ENCODE results near the gene RBBP5.

RBBP5 gene

DNA sequence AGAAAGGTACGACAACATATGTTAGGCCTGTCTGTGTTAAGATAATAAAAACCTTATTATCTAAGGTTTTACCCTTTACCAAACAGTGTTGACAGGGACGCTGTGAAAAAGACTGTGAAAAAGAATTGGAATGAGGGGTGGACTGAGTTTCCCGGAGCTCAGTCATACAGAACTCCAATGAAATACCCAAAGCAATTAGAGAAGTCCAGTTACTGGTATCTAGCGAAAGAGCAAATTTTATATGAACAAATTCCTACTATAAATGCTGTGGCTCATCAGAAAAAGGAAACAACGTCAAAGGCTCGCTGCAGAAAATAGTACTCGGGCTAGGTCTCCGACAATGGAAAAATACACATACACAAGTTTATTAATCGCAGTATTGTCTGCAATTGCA, 708 bp upstream of the RBBP5 start:
- in situ Hi-C loops (cut with HindIII; ENCODE audit: low pct_unique_long_range_greater_than_20kb, low sequenced_read_pairs): no loop called here
- no peak for DNase-seq (ENCODE audit: low read depth in 1 of 2, low spot score in 1 of 2)
- no peak for TF ChIP-seq JUND (IDR thresholded peaks at IDR 0.05; ENCODE audit: low read depth)

GRCh38 chr1:205118752-205119151, 3.0 kb downstream of the RBBP5 start:
- in situ Hi-C loops (cut with HindIII; ENCODE audit: low pct_unique_long_range_greater_than_20kb, low sequenced_read_pairs): no loop called here
- no peak for DNase-seq (ENCODE audit: low read depth in 1 of 2, low spot score in 1 of 2)

GRCh38 chr1:205111354-205111753, 10.4 kb downstream of the RBBP5 start:
- TF ChIP-seq JUND (IDR thresholded peaks at IDR 0.05; ENCODE audit: low read depth): no peak
- DNase-seq (ENCODE audit: low read depth in 1 of 2, low spot score in 1 of 2): no peak
- in situ Hi-C loops (cut with HindIII; ENCODE audit: low pct_unique_long_range_greater_than_20kb, low sequenced_read_pairs): no loop called here

More at GRCh38 chr1:205118752-205119151, 3.0 kb downstream of the RBBP5 start:
- no peak for TF ChIP-seq JUND (IDR thresholded peaks at IDR 0.05; ENCODE audit: low read depth)

DNA sequence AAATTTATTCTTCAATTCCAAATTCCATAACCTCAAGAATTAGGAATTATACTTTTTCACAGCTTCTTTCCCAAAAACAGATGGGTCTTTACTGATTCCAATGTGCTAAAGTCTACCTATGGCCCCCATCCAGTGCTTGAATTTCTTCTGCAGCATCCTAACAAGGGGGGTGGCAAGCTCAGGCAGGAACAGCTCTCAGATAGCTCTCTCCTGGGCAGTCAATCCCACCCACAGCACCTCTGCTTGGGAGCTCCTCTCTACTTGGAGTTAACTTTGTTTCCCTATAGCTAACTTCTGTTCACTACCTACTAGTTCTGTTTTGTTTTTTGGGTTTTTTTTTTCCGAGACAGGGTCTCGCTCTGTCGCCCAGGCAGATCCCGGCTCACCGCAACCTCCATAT, 12.1 kb downstream of the RBBP5 start:
- in situ Hi-C loops (cut with HindIII; ENCODE audit: low pct_unique_long_range_greater_than_20kb, low sequenced_read_pairs): no loop called here
- no peak for TF ChIP-seq JUND (IDR thresholded peaks at IDR 0.05; ENCODE audit: low read depth)
- no peak for DNase-seq (ENCODE audit: low read depth in 1 of 2, low spot score in 1 of 2)

GRCh38 chr1:205109269-205109668, 12.5 kb downstream of the RBBP5 start:
- DNase-seq (ENCODE audit: low read depth in 1 of 2, low spot score in 1 of 2): no peak
- TF ChIP-seq JUND (IDR thresholded peaks at IDR 0.05; ENCODE audit: low read depth): no peak
- in situ Hi-C loops (cut with HindIII; ENCODE audit: low pct_unique_long_range_greater_than_20kb, low sequenced_read_pairs): no loop called here

DNA sequence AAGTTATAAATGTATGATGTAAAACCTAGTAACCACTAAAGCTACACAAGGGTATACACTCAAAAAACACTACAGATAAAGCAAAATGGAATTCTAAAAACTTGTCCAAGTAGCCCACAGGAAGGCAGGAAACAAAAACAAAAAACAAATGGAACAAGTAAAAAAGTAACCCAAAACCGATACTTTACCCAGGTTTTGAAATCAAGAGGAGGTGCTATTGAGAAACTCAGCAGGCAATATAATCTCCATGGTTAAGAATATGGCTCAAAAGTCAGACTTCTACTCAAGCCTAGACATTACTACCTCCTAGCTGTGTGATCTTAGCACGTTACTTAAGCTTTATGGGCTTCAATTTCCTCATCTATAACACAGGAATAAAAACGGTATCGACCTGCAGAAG, 13.3 kb downstream of the RBBP5 start:
- in situ Hi-C loops (cut with HindIII; ENCODE audit: low pct_unique_long_range_greater_than_20kb, low sequenced_read_pairs): no loop called here
- TF ChIP-seq JUND (IDR thresholded peaks at IDR 0.05; ENCODE audit: low read depth): no peak

DNA sequence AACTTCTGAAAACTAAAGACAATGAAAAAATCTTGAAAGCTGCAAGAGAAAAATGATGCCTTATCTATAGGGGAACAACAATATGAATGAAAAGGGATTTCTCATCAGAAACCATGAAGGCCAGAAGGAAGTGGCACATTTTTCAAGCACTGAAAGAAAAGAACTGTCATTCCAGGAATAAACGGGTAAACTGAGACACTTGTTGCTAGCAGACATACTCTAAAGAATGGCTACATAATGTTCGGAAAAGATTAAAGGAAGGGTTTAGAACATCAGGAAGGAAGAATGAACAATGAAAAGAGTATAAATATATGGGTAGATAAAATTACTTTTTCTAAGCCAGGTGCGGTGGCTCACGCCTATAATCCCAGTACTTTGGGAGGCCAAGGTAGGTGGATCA, 14.5 kb downstream of the RBBP5 start:
- TF ChIP-seq JUND (IDR thresholded peaks at IDR 0.05; ENCODE audit: low read depth): no peak
- in situ Hi-C loops (cut with HindIII; ENCODE audit: low pct_unique_long_range_greater_than_20kb, low sequenced_read_pairs): no loop called here
- DNase-seq (ENCODE audit: low read depth in 1 of 2, low spot score in 1 of 2): no peak

More for the DNA sequence above, 13.3 kb downstream of the RBBP5 start:
- no peak for DNase-seq (ENCODE audit: low read depth in 1 of 2, low spot score in 1 of 2)

- TF ChIP-seq JUND (IDR thresholded peaks at IDR 0.05; ENCODE audit: low read depth): no peak
- DNase-seq (ENCODE audit: low read depth in 1 of 2, low spot score in 1 of 2): no peak
- in situ Hi-C loops (cut with HindIII; ENCODE audit: low pct_unique_long_range_greater_than_20kb, low sequenced_read_pairs): no loop called here
These were observed 19.4 kb downstream of the RBBP5 start for GRCh38 chr1:205102404-205102803.

DNA sequence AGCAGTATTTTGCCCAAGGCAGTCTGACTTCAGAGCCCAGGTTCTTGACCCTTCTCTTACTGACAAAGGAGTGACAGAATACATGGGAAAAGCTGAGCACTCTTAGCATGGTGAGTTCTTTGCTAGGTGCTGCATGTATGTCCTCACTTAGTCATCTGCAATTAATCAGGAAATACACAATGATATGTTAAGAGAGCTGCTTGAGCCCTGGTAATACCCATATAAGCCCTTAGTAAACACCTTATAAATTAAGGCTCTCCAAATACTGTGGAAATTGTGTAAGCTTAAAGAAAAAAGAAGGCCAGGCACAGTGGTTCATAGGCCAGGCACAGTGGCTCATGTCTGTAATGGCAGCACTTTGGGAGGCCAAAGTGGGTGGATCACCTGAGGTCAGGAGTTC, 23.5 kb downstream of the RBBP5 start:
- no peak for TF ChIP-seq JUND (IDR thresholded peaks at IDR 0.05; ENCODE audit: low read depth)
- in situ Hi-C loops (cut with HindIII; ENCODE audit: low pct_unique_long_range_greater_than_20kb, low sequenced_read_pairs): no loop called here
- no peak for DNase-seq (ENCODE audit: low read depth in 1 of 2, low spot score in 1 of 2)

GRCh38 chr1:205095422-205095821, 26.4 kb downstream of the RBBP5 start:
- in situ Hi-C loops (cut with HindIII; ENCODE audit: low pct_unique_long_range_greater_than_20kb, low sequenced_read_pairs): no loop called here
- no peak for DNase-seq (ENCODE audit: low read depth in 1 of 2, low spot score in 1 of 2)
- no peak for TF ChIP-seq JUND (IDR thresholded peaks at IDR 0.05; ENCODE audit: low read depth)

DNA sequence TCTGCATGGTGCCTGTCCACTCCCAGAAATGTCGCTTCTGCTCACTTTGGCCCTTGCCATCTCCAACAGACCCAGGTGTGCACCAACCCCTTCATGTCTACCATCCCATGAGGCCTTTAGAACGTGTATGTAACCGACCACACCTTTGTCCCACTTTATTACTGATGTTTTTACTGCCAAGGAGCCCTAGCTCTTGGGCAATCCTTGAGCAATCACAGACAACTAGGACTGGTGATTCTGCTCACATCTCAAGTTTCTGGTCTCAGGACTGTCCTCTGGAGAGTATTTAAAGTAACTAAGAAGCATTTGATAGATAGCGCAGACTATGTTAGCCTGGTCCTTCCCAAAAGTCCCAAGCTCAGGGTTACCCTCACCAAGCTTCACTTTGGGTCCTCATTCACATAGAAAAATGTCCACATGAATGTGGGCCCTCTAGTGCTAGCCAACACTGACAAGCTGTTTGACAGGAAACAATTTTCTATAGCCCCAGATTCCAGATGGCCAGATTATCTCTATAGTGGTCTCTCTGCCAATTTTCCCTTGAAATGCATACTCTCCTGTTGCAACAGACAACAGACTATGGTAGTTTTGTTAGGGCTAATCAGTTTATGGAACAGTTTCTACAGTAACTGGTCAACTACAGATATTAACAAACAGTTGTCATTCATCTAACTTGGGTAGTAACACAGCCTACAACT, 30.6 kb downstream of the RBBP5 start:
- no peak for TF ChIP-seq JUND (IDR thresholded peaks at IDR 0.05; ENCODE audit: low read depth)
- in situ Hi-C loops (cut with HindIII; ENCODE audit: low pct_unique_long_range_greater_than_20kb, low sequenced_read_pairs): no loop called here
- no peak for DNase-seq (ENCODE audit: low read depth in 1 of 2, low spot score in 1 of 2)

- DNase-seq (ENCODE audit: low read depth in 1 of 2, low spot score in 1 of 2): no peak
- no peak for TF ChIP-seq JUND (IDR thresholded peaks at IDR 0.05; ENCODE audit: low read depth)
- in situ Hi-C loops (cut with HindIII; ENCODE audit: low pct_unique_long_range_greater_than_20kb, low sequenced_read_pairs): no loop called here
These were observed 33.4 kb downstream of the RBBP5 start for GRCh38 chr1:205088341-205088740.

DNA sequence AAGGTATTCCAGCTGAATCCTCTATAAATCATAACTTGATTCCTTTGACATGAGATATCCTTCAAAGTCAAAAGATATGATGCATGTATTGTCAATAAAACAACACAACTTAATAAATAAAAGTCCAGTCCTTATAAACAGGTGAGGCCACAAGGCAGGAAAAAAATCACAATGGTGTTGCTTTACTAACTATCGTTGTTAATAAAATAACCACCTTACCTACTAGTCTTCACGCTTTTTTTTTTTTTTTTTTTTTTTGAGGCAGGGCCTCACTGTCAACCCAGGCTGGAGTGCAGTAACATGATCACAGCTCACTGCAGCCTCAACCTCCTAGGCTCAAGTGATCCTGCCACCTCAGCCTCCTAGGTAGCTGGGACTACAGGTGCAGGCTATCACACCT, 37.4 kb downstream of the RBBP5 start, which contains the start of gene TMEM81:
Gene TMEM81 (minus strand): TSS at position 101 of the 400 bp plus-strand sequence. CDS start 140 bp downstream, outside the sequence.
- in situ Hi-C loops (cut with HindIII; ENCODE audit: low pct_unique_long_range_greater_than_20kb, low sequenced_read_pairs): no loop called here
- DNase-seq (ENCODE audit: low read depth in 1 of 2, low spot score in 1 of 2): no peak
- TF ChIP-seq JUND (IDR thresholded peaks at IDR 0.05; ENCODE audit: low read depth): no peak

- DNase-seq (ENCODE audit: low read depth in 1 of 2, low spot score in 1 of 2): no peak
- no peak for TF ChIP-seq JUND (IDR thresholded peaks at IDR 0.05; ENCODE audit: low read depth)
- in situ Hi-C loops (cut with HindIII; ENCODE audit: low pct_unique_long_range_greater_than_20kb, low sequenced_read_pairs): no loop called here
These were observed 39.3 kb downstream of the RBBP5 start for GRCh38 chr1:205082431-205082830.
